Suppressor macrophage treated with lipopolysaccharide for 1 hour (primary cell): ENCODE data around the gene PLCB1.

Experiments
- DNase-seq, 3 donors: peaks; one replicate each; pipeline ENCODE4 v3.0.0-alpha.2; 2020 to 2022

Gene PLCB1

GRCh38 chr20:8213270-8213669 lies 81.2 kb downstream of the PLCB1 start:
- no peak for DNase-seq

GRCh38 chr20:8213831-8214587 lies 81.9 kb downstream of the PLCB1 start:
- DNase-seq = peak; percentile 60 to 83 (median 81)

GRCh38 chr20:8215361-8215781 lies 83.3 kb downstream of the PLCB1 start:
- no peak for DNase-seq

GRCh38 chr20:8216375-8217200 lies 84.5 kb downstream of the PLCB1 start:
- DNase-seq = no peak

GRCh38 chr20:8218861-8219260 lies 86.8 kb downstream of the PLCB1 start:
- DNase-seq = no peak

GRCh38 chr20:8219403-8219802 lies 87.3 kb downstream of the PLCB1 start:
- no peak for DNase-seq

- no peak for DNase-seq
These were observed 88.7 kb downstream of the PLCB1 start for GRCh38 chr20:8220716-8221115.

- no peak for DNase-seq
These were observed 89.9 kb downstream of the PLCB1 start for GRCh38 chr20:8221887-8222419.

GRCh38 chr20:8223091-8223870 lies 91.2 kb downstream of the PLCB1 start:
- no peak for DNase-seq

GRCh38 chr20:8225658-8226057 lies 93.6 kb downstream of the PLCB1 start:
- no peak for DNase-seq

GRCh38 chr20:8226106-8226505 lies 94.0 kb downstream of the PLCB1 start:
- no peak for DNase-seq

GRCh38 chr20:8227293-8227692 lies 95.2 kb downstream of the PLCB1 start:
- no peak for DNase-seq

- DNase-seq = no peak
These were observed 96.2 kb downstream of the PLCB1 start for GRCh38 chr20:8228315-8228714.

GRCh38 chr20:8229090-8229489 lies 97.0 kb downstream of the PLCB1 start:
- DNase-seq = no peak

GRCh38 chr20:8231038-8231437 lies 99.0 kb downstream of the PLCB1 start:
- DNase-seq = no peak

- no peak for DNase-seq
These were observed 100.3 kb downstream of the PLCB1 start for GRCh38 chr20:8232332-8232731.

GRCh38 chr20:8234580-8234979 lies 102.5 kb downstream of the PLCB1 start:
- DNase-seq = no peak

GRCh38 chr20:8242066-8242465 lies 110.0 kb downstream of the PLCB1 start:
- no peak for DNase-seq

- peak in 1 of 3 donors; percentile 11 for DNase-seq
These were observed 111.0 kb downstream of the PLCB1 start for GRCh38 chr20:8242827-8243724.

- DNase-seq = no peak
These were observed 112.6 kb downstream of the PLCB1 start for GRCh38 chr20:8244637-8245036.

GRCh38 chr20:8246153-8246552 lies 114.1 kb downstream of the PLCB1 start:
- no peak for DNase-seq

- DNase-seq = peak in 1 of 3 donors; percentile 19
These were observed 114.7 kb downstream of the PLCB1 start for GRCh38 chr20:8246716-8247115.
